Measurements from ENCODE around the gene MAP1LC3B2. TPM values are rescaled to one million over a fixed set of nuclear protein-coding genes. Genes with fewer than 3 reads are reported as not detected.
A peak's percentile ranks its signal among the peaks of the same experiment; 100 is the strongest.

The MAP1LC3B2 gene
- total RNA-seq, 1 donor from 2014 or later: 0.79 TPM

- TF ChIP-seq CTCF (IDR thresholded peaks at IDR 0.05; ENCODE audit: insufficient read depth, low read length, severe bottlenecking): no peak
These were observed 36.0 kb downstream of the MAP1LC3B2 start for GRCh38 chr12:116595186-116595585.

GRCh38 chr12:116595672-116596071 lies 36.5 kb downstream of the MAP1LC3B2 start:
- no peaks in the 10 kb centered on the region for H3K36me3 ChIP-seq (ENCODE audit: control insufficient read depth, insufficient read depth, low read length)
- no peak overlapping the region for H3K4me3 ChIP-seq (ENCODE audit: low read depth, low read length)
- no peak for TF ChIP-seq CTCF (IDR thresholded peaks at IDR 0.05; ENCODE audit: insufficient read depth, low read length, severe bottlenecking)
- no peaks in the 10 kb centered on the region for H3K27me3 ChIP-seq (ENCODE audit: control insufficient read depth, insufficient read depth, low read length)
- FAIRE-seq (no peak), DNase-seq (ENCODE audit: low read depth) (no peak)

More at GRCh38 chr12:116595186-116595585, 36.0 kb downstream of the MAP1LC3B2 start:
- Histone ChIP-seq H3K36me3 (ENCODE audit: control insufficient read depth, insufficient read depth, low read length) (no peaks in the 10 kb centered on the region), H3K27me3 (ENCODE audit: control insufficient read depth, insufficient read depth, low read length) (no peaks in the 10 kb centered on the region), H3K4me3 (ENCODE audit: low read depth, low read length) (no peak overlapping the region)
- FAIRE-seq: no peak
- DNase-seq (ENCODE audit: low read depth): no peak

- no peak for TF ChIP-seq CTCF (IDR thresholded peaks at IDR 0.05; ENCODE audit: insufficient read depth, low read length, severe bottlenecking)
These were observed 38.7 kb downstream of the MAP1LC3B2 start for GRCh38 chr12:116597886-116598285.

GRCh38 chr12:116598311-116599284 lies 39.4 kb downstream of the MAP1LC3B2 start:
- DNase-seq (ENCODE audit: low read depth) (no peak), FAIRE-seq (no peak)
- Histone ChIP-seq H3K27me3 (ENCODE audit: control insufficient read depth, insufficient read depth, low read length) (no peaks in the 10 kb centered on the region), H3K4me3 (ENCODE audit: low read depth, low read length) (no peak overlapping the region), H3K36me3 (ENCODE audit: control insufficient read depth, insufficient read depth, low read length) (no peaks in the 10 kb centered on the region)
- TF ChIP-seq CTCF (IDR thresholded peaks at IDR 0.05; ENCODE audit: insufficient read depth, low read length, severe bottlenecking): no peak

More at GRCh38 chr12:116597886-116598285, 38.7 kb downstream of the MAP1LC3B2 start:
- DNase-seq (ENCODE audit: low read depth) (no peak), FAIRE-seq (no peak)
- no peaks in the 10 kb centered on the region for H3K36me3 ChIP-seq (ENCODE audit: control insufficient read depth, insufficient read depth, low read length)
- H3K27me3 ChIP-seq (ENCODE audit: control insufficient read depth, insufficient read depth, low read length): no peaks in the 10 kb centered on the region
- H3K4me3 ChIP-seq (ENCODE audit: low read depth, low read length): no peak overlapping the region

GRCh38 chr12:116599285-116600136 lies 40.3 kb downstream of the MAP1LC3B2 start:
- Histone ChIP-seq H3K4me3 (ENCODE audit: low read depth, low read length) (peak overlapping the region; percentile 38), H3K27me3 (ENCODE audit: control insufficient read depth, insufficient read depth, low read length) (no peaks in the 10 kb centered on the region), H3K36me3 (ENCODE audit: control insufficient read depth, insufficient read depth, low read length) (no peaks in the 10 kb centered on the region)
- DNase-seq (ENCODE audit: low read depth) (no peak), FAIRE-seq (no peak)
- TF ChIP-seq CTCF (IDR thresholded peaks at IDR 0.05; ENCODE audit: insufficient read depth, low read length, severe bottlenecking): peak; percentile 70

Measured in bronchial epithelial cell (primary cell).